Measurements from ENCODE around the gene CBL.
"Not testable (repeated sequence)": the region's sequence is repeated elsewhere in the genome, so short reads cannot be mapped to it uniquely, and the experiment has no call there.

CBL gene

GRCh38 chr11:119205574-119206510 lies at the start of gene CBL:
CBL (plus strand) TSS chr11:119206339; CDS start chr11:119206418, 79 bp downstream.
- no peak for FAIRE-seq

DNA sequence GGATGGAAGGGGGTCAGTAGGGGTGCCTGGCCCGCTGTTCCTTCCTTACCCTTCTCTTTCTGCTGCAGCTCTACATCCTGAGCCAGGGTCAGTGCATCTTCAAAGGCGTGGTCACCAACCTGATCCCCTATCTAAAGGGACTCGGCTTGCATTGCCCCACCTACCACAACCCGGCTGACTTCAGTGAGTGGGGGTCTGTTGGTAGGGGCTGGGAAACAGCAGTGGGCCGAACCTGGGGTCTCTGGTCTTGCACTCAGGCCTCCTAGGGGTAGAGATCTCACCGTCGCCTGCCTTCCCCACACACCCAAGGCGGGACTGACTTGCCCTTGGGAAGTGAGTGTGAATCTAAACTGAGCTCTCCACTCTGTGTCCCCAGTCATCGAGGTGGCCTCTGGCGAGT lies 49.6 kb upstream of the CBL start:
- no peak for FAIRE-seq

GRCh38 chr11:119157063-119157462 lies 49.1 kb upstream of the CBL start:
- FAIRE-seq, result no peak

DNA sequence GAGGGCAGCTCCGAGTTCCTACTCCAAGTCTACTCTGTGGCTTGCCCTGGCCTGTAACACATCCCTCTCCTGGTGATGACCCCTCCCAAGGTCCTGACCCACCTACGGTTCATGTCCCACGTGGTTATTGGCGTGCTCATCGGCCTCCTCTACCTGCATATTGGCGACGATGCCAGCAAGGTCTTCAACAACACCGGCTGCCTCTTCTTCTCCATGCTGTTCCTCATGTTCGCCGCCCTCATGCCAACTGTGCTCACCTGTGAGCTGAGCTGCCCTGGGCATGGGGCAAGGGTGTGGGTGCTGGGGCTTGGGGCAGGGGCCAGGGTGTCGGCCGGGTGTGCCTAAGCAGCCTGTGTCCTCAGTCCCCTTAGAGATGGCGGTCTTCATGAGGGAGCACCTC lies 47.7 kb upstream of the CBL start:
- no peak for FAIRE-seq

- no peak for FAIRE-seq
These were observed 46.0 kb upstream of the CBL start for GRCh38 chr11:119160151-119160550.

DNA sequence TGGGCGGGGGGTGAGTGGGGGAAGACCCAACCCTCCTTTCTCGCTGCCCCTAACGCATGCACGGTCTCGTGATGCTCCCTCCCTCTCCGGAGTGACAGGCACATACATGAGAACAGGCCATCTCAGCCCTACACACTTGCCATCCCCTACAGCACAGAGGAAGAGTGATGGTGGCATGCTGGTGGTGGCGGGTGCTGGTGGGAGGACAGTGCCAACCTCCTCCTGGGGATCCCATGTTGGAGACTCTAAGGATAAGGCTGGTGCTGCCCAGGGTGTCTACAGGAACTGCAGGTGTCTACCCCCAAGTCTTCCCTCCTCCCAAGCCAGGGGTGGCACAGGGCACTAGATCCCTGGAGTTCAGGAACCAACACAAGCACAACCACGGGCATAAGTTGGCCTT lies 44.3 kb upstream of the CBL start:
- no peak for FAIRE-seq

DNA sequence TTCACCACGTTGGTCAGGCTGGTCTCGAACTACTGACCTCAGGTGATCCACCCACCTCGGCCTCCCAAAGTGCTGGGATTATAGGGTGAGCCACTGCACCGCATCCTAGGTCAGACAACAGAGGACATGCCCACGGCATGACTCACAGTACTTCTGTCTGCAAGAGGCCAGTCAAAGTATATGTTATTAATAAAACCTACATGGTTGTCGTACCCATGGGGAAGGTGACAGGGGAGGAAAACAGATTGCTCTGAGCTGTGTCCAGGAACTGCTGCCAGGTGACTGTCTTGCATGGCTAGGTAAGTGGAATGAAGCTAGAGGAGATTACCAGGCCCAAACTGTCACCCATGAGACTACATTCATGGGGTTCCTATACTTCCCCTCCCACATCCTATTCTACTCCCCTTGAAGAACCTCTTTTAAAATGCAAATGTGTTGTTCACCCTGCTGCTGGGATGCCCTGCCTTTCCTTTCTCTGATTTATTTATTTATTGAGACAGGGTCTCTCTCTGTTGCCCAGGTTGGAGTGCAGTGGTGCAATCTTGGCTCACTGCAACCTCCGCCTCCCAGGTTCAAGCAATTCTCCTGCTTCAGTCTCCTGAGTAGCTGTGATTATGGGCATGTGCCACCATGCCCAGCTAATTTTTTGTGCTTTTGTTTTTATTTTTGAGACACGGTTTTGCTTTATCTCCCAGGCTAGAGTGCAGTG lies 39.6 kb upstream of the CBL start:
- FAIRE-seq, result no peak

DNA sequence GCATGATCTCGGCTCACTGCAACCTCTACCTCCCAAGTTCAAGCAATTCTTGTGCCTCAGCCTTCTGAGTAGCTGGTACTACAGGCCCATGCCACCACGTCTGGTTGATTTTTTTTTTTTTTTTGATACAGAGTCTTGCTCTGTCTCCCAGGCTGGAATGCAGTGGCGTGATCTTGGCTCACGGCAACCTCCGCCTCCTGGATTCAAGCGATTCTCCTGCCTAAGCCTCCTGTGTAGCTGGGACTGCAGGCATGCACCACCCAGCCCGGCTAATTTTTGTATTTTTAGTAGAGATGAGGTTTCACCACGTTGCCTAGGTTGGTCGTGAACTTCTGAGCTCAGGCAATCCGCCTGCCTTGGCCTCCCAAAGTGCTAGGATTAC lies 39.1 kb upstream of the CBL start:
- not testable (repeated sequence) for FAIRE-seq

- FAIRE-seq, result no peak
These were observed 38.2 kb upstream of the CBL start for GRCh38 chr11:119167933-119168332.

DNA sequence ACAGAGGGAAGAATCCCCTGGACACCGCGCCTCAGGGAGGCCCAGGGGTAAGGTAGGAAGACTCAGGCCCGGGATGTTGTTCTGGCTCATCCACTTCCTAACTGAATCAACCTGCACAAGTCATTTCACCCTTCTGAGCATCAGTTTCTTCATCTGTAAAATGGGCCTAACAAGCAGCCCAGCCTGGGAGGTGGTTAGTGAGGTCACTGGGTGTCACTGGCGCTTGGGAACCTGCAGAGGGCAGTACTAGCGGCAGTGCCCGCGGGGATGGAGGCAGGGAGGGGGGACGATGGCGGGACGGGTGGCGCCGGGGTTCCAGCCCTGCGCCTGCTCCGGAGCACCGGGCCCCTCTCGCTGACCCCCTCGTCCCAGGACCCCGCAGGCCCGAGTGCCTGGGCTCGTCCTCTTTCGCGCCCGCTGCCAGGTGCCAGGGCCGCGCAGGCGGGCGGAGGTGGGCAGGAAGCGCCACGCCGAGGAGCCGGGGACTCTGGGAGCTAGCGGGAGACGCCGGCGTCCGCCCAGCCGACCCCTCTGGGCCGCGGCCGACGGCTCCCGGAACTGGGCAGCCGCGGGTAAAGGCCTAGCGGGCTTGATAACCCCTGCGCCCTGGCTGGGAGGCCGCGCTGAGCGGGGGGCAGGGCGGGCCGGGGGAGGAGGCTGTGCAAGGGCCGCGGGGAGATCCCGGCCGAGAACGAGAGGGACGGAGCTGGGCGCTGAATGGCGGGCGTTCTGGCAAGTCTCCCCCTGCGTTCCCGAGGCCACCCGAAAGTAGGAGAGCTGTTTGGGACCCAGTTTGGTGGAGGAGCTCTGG lies 37.5 kb upstream of the CBL start, which contains the start of gene NLRX1:
Gene NLRX1 (plus strand): TSS at position 255 of the 811 bp plus-strand sequence. CDS start 2,679 bp downstream, outside the sequence.
- no peak for FAIRE-seq

- FAIRE-seq, result no peak
These were observed 36.8 kb upstream of the CBL start for GRCh38 chr11:119169282-119169719.

DNA sequence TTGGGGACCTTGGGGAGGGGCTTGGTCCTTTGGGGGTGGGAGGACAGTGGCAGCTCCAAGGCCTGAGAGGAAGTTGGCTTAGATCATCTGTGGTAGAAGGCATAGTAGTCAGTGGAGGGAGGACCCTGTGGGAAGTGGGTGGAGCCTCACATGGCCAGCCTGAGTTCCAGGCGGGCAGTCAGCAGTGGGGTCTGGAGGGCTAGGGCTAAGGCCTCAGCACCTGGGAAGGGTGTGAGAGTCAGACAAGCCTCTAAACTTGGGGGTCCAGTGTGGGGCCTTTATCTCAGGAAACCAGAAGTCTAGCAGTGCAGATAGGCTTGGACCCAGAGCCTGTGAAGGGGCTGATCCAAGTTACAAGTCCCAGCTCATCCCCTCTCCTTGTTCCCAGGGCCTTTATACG lies 33.6 kb upstream of the CBL start:
- no peak for FAIRE-seq

DNA sequence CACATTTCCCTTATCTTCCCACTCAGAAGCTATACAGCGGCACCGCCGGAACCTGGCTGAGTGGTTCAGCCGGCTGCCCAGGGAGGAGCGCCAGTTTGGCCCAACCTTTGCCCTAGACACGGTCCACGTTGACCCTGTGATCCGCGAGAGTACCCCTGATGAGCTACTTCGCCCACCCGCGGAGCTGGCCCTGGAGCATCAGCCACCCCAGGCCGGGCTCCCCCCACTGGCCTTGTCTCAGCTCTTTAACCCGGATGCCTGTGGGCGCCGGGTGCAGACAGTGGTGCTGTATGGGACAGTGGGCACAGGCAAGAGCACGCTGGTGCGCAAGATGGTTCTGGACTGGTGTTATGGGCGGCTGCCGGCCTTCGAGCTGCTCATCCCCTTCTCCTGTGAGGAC lies 32.7 kb upstream of the CBL start:
- no peak for FAIRE-seq

DNA sequence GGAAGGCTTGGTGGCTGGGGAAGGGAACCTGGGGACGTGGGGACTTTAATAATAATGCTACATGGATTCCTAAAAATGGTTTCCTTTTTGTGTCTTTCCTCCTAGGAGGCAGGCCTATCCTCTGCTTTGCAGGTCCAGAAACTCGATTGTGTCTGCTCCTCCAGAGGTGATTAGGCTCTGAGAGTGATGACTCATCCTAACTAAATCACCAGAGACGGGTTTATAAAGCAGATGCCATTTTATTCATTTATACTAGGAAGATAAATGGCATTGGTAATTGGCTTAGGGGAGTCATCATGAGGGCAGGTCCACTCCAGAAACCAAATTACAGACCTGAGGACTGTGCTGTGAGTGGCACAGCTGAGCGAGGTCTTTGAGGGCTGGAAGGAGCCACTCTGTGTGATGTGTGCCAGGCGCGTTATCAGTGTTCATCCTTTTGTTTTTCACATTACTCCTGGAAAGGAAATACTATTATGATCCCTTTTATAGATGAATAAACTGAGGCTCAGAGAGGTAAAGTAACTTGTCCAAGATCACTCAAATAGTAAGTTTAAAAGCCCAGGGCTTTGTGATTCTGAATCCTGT lies 30.6 kb upstream of the CBL start:
- FAIRE-seq, result no peak

DNA sequence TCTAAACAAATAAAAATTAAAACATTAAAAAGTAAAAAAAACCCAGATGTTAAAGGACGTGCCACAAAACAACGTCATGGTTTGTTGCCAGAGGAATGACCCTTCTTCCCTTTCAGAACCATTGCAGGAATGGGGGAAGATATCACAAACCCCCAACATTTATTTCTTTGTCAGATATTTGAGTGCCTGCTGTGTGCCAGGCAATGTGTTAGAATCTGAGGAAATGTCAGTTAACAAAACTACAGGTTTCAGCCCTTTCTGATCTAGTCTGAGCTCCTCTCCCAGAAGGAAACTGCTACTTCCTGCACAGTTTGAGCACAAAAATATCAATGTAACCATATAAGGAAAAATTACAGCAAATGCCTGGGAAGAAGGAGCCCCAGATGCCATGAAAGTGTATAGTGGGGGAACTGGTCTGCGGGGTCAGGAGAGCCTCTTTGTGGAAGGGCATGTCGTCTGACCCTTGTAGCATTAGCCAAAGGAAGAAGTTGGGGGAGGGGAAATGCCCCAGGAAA lies 27.9 kb upstream of the CBL start:
- FAIRE-seq, result no peak

DNA sequence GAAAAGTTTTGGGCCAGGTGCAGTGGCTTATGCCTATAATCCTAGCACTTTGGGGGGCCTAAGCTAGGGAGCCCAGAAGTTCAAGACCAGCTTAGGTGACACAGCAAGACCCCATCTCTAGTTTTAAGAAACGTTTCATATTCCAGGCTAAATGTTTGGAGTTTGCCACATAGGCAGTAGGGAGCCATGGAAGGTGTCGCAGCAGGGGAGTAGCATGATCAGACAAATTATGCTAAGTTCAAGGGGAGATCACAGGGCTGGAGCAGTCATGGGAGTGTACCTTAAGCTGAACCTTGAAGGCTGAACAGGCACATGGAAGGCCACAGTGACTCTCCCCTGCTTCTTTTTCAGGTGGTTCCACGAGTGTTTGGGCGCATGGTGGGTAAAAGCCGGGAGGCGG lies 26.8 kb upstream of the CBL start:
- no peak for FAIRE-seq

- FAIRE-seq, result no peak
These were observed 26.2 kb upstream of the CBL start for GRCh38 chr11:119179983-119180382.

DNA sequence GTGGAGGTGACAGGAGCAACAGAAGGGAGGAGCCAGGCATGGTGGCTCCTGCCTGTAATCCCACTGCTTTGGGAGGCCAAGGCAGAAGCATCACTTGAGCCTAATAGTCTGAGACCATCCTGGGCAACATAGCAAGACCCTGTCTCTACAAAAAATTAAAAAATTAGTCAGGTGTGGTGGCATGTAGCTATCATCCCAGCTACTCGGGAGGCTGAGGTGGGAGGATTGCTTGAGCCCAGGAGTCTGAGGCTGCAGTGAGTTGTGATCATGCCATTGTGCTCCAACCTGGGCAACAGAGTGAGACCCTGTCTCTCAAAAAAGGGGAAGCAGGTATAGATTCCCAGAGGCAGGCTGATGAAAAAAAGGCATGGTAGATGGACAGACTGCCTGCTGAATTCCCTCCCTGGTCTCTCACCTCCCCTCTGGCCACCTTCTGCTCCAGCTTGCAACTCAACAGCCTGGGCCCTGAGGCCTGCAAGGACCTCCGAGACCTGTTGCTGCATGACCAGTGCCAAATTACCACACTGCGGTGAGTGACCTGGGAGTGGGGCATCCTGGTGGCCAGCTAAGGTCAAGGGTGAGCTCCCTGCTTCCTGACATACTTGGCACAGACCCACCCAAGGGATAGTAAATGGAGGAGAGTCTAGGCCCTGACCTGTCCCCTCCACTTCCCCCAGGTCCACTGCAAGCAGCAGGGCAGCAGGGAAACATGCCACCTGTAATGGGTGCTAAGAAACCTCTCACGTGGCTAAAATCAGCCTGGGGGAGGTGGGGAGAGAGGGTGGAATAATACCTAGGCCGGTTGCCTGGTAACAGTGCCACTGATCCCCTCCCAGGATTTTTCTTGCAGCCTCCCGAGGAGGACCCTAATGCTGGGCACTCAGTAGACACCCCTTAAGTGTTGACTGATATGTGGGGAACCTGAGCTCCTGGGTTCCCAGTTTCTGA lies 25.1 kb upstream of the CBL start:
- FAIRE-seq, result no peak

DNA sequence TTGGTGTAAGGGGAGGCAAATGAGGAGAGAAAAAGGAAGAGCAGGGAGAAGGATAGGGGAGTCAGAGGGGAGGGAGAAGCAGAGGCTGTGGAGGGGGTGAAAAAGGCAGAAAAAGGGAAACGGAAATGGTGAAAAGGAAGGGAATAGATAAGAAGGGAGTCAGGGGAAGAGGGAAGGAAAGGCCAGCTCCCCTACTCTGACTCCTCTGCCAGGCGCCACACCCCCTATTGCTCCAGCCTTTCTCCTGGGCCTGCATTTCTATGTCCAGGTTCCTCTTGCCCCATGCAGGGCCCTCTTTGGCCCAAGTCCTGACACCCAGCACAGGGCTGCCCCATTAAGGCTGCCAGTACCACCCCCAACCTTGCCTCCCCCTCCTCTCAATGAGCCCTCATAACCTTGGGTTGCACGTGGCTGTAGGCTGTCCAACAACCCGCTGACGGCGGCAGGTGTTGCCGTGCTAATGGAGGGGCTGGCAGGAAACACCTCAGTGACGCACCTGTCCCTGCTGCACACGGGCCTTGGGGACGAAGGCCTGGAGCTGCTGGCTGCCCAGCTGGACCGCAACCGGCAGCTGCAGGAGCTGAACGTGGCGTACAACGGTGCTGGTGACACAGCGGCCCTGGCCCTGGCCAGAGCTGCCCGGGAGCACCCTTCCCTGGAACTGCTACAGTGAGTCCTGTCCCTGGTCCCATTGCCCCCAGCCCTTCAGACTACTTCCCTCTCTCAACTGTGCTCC lies 24.3 kb upstream of the CBL start:
- no peak for FAIRE-seq

DNA sequence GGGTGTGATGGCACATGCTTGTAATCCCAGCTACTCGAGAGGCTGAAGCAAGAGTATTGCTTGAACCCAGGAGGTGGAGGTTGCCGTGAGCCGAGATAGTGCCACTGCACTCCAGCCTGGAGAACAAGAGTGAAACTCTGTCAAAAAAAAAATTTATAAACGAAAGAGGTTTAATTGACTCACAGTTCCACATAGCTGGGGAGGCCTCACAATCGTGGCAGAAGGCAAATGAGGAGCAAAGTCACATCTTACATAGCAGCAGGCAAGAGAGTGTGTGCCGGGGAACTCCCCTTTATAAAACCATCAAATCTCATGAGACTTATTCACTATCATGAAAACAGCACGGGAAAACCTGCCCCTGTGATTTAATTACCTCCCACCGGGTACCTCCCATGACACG lies 21.7 kb upstream of the CBL start:
- FAIRE-seq, result not testable (repeated sequence)
